Stimulated activated CD8-positive, alpha-beta memory T cell treated with anti-CD3 and anti-CD28 coated beads, Interleukin-7, amount 100 ng/mL, for 24 hours (primary cell): ENCODE results near the gene PDAP1.
"Not testable (repeated sequence)": the region's sequence is repeated elsewhere in the genome, so short reads cannot be mapped to it uniquely, and the experiment has no call there.

Source experiments
- DNase-seq: peaks from one replicate; pipeline ENCODE4 v3.0.0-alpha.2; 2020; ENCODE audit warnings: low read depth

The PDAP1 gene

GRCh38 chr7:99350641-99351040, 57.8 kb downstream of the PDAP1 start:
- not testable (repeated sequence) for DNase-seq
